Cerebellar nuclear complex (tissue), 1 donor: Measurements from ENCODE around the gene DIS3L2.

ENCODE experiments used
- DNase-seq, 2 experiments: peaks; one replicate each; lab custom pipeline; 2025; lab: John Stamatoyannopoulos, UW

The DIS3L2 gene

GRCh38 chr2:231955758-231956472, 5.6 kb upstream of the DIS3L2 start:
- DNase-seq: no peak

- no peak for DNase-seq
Observed at GRCh38 chr2:231957913-231958763, 3.4 kb upstream of the DIS3L2 start.

GRCh38 chr2:231960810-231961348, 634 bp upstream of the DIS3L2 start:
- no peak for DNase-seq

- DNase-seq: no peak
Observed at GRCh38 chr2:231965102-231965501, 3.6 kb downstream of the DIS3L2 start.

GRCh38 chr2:231966886-231967285, 5.4 kb downstream of the DIS3L2 start:
- no peak for DNase-seq

GRCh38 chr2:231968820-231969219, 7.3 kb downstream of the DIS3L2 start:
- DNase-seq: no peak

GRCh38 chr2:231970461-231970860, 8.9 kb downstream of the DIS3L2 start:
- DNase-seq: no peak

- no peak for DNase-seq
Observed at GRCh38 chr2:231975001-231975400, 13.5 kb downstream of the DIS3L2 start.

- no peak for DNase-seq
Observed at GRCh38 chr2:231977430-231977829, 15.9 kb downstream of the DIS3L2 start.

- no peak for DNase-seq
Observed at GRCh38 chr2:231984992-231985391, 23.5 kb downstream of the DIS3L2 start.

- DNase-seq: no peak
Observed at GRCh38 chr2:231985823-231986261, 24.3 kb downstream of the DIS3L2 start.

GRCh38 chr2:231987124-231987727, 25.7 kb downstream of the DIS3L2 start:
- DNase-seq: no peak

- no peak for DNase-seq
Observed at GRCh38 chr2:231988179-231988866, 26.8 kb downstream of the DIS3L2 start.

GRCh38 chr2:231991664-231992063, 30.2 kb downstream of the DIS3L2 start:
- DNase-seq: no peak

- DNase-seq: no peak
Observed at GRCh38 chr2:231992888-231993287, 31.4 kb downstream of the DIS3L2 start.

- no peak for DNase-seq
Observed at GRCh38 chr2:231996797-231997540, 35.5 kb downstream of the DIS3L2 start.

GRCh38 chr2:231998046-231998445, 36.5 kb downstream of the DIS3L2 start:
- no peak for DNase-seq

GRCh38 chr2:232000439-232000838, 38.9 kb downstream of the DIS3L2 start:
- DNase-seq: no peak

- no peak for DNase-seq
Observed at GRCh38 chr2:232001073-232001472, 39.6 kb downstream of the DIS3L2 start.

- DNase-seq: no peak
Observed at GRCh38 chr2:232006253-232006652, 44.7 kb downstream of the DIS3L2 start.
